Muscle of leg (tissue), 16 donors: Measurements from ENCODE around the gene TRMT2A. TPM values are rescaled to one million over a fixed set of nuclear protein-coding genes. Genes with fewer than 3 reads are reported as not detected.
"Not testable (repeated sequence)": the region's sequence is repeated elsewhere in the genome, so short reads cannot be mapped to it uniquely, and the experiment has no call there.

Experiments
- DNase-seq: peaks from one replicate; pipeline ENCODE4 v3.0.0; 2013
- H3K27ac ChIP-seq: one replicate; pipeline ENCODE4 v1.5.1; 2013; ENCODE audit warnings: mild to moderate bottlenecking, low read length, control low read depth
- H3K27me3 ChIP-seq: one replicate; pipeline ENCODE4 v1.6.1; 2013; ENCODE audit warnings: low read length; ENCODE audit not compliant: control insufficient read depth, insufficient read depth
- H3K36me3 ChIP-seq: one replicate; pipeline ENCODE4 v1.6.1; 2013; ENCODE audit warnings: low read length; ENCODE audit not compliant: control insufficient read depth, insufficient read depth
- H3K4me1 ChIP-seq: one replicate; pipeline ENCODE4 v1.6.1; 2013; ENCODE audit warnings: low read length; ENCODE audit not compliant: control insufficient read depth, insufficient read depth
- H3K4me3 ChIP-seq: one replicate; pipeline ENCODE4 v1.5.1; 2013; ENCODE audit warnings: low read length, control low read depth
- H3K9me3 ChIP-seq: replicated peaks from 2 replicates; pipeline ENCODE4 v1.6.1; 2013; ENCODE audit warnings: low read depth, low read length; ENCODE audit not compliant: control insufficient read depth
- WGBS: methylation state at CpG from one replicate; pipeline ENCODE4 v1.1.5; 2013; ENCODE audit warnings: missing lambda C conversion rate; ENCODE audit not compliant: insufficient coverage; 5-methylcytosine and 5-hydroxymethylcytosine counted together
- long read RNA-seq, 11 donors: transcript quantifications; one replicate each; lab custom pipeline, GENCODE V29; 2026
- polyA plus RNA-seq, 8 donors: library from polyadenylated mRNA; unstranded; fragments of 120-200 nt; gene quantifications; one replicate each; pipeline versions ENCODE4 v1.2.1 to v1.2.3, GENCODE V29; 2013; ENCODE audit warnings: inconsistent platforms in 1 of 8, low replicate concordance in 1 of 8; ENCODE audit not compliant: insufficient read length in 8 of 8, insufficient read depth in 1 of 8
- total RNA-seq: library from RNA; stranded (reverse); fragments of 120-200 nt; gene quantifications from one replicate; pipeline ENCODE4 v1.2.4, GENCODE V29; 2013

Gene TRMT2A
- 44.2 TPM for total RNA-seq
- 10 to 100 TPM; 32.2 to 54.6 (median 47.1) TPM for polyA plus RNA-seq
- long read RNA-seq, donor 1 = 0 reads
- long read RNA-seq, donor 2 = 0 reads
- long read RNA-seq, donor 3, partial matches to known transcripts = 0 of 5 reads
- long read RNA-seq, donor 3, other reads (novel, unspliced or antisense) = 0 of 5 reads
- long read RNA-seq, donor 4, partial matches to known transcripts = 72 of 133 reads
- long read RNA-seq, donor 4, other reads (novel, unspliced or antisense) = 59 of 133 reads
- long read RNA-seq, donor 5, transcript TRMT2A-201 (12 exons, 2,964 nt) = major isoform, 7 of 8 reads
- long read RNA-seq, donor 5, partial matches to known transcripts = 0 of 8 reads
- long read RNA-seq, donor 5, other reads (novel, unspliced or antisense) = 0 of 8 reads
- long read RNA-seq, donor 6, partial matches to known transcripts = 0 of 3 reads
- long read RNA-seq, donor 6, other reads (novel, unspliced or antisense) = 0 of 3 reads
- long read RNA-seq, donor 7, partial matches to known transcripts = 0 of 6 reads
- long read RNA-seq, donor 7, other reads (novel, unspliced or antisense) = 0 of 6 reads
- long read RNA-seq, donor 8, partial matches to known transcripts = 0 of 1 reads
- long read RNA-seq, donor 8, other reads (novel, unspliced or antisense) = 0 of 1 reads
- long read RNA-seq, donor 9, partial matches to known transcripts = 94 of 176 reads
- long read RNA-seq, donor 9, other reads (novel, unspliced or antisense) = 81 of 176 reads
- long read RNA-seq, donor 10, partial matches to known transcripts = 7 of 11 reads
- long read RNA-seq, donor 10, other reads (novel, unspliced or antisense) = 0 of 11 reads
- long read RNA-seq, donor 11, partial matches to known transcripts = 8 of 11 reads
- long read RNA-seq, donor 11, other reads (novel, unspliced or antisense) = 0 of 11 reads

GRCh38 chr22:20116951-20117632 is at the start of gene TRMT2A:
Gene TRMT2A, minus strand, starts transcription at chr22:20117226. Its CDS starts 320 bp downstream, at chr22:20116906.
- no peaks in the 10 kb centered on the region for H3K27me3 ChIP-seq
- DNase-seq = peak; percentile 99
- peak within 1 kb of the TSS; percentile 90 for H3K4me3 ChIP-seq
- H3K9me3 ChIP-seq = no peaks in the 10 kb centered on the region
- under 1% methylated on average over 87 of the region's 88 CpGs for WGBS
- H3K27ac ChIP-seq = peak within 1 kb of the TSS; percentile 89
- peaks cover 38% of the 10 kb centered on the region for H3K4me1 ChIP-seq
- peaks cover 69% of the 10 kb centered on the region for H3K36me3 ChIP-seq

DNA sequence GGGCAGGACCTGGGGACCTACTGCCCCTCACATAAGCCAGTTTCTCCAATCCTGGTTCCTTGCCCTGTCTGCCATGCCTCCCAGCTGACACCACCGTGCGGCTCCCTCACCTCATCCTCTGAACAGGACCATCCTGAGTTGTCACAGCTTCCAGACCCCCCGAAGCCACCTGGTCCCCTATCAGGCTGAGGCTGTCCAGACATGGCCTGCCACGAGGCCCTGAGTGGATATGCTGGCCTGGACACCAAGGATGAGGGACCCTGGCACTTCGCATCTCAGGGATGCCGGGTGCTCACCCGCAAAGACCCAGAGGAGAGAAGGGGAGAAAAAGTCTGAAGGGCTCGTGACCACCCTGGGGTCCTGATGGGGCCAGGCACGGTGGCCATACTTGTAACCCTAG is 49.7 kb upstream of the TRMT2A start:
- Histone ChIP-seq H3K27me3 (no peaks in the 10 kb centered on the region), H3K9me3 (no peaks in the 10 kb centered on the region), H3K27ac (no peak overlapping the region), H3K4me1 (no peaks in the 10 kb centered on the region), H3K36me3 (no peaks in the 10 kb centered on the region), H3K4me3 (no peak overlapping the region)
- no peak for DNase-seq
- WGBS = 83% methylated on average over 9 of the region's 9 CpGs

DNA sequence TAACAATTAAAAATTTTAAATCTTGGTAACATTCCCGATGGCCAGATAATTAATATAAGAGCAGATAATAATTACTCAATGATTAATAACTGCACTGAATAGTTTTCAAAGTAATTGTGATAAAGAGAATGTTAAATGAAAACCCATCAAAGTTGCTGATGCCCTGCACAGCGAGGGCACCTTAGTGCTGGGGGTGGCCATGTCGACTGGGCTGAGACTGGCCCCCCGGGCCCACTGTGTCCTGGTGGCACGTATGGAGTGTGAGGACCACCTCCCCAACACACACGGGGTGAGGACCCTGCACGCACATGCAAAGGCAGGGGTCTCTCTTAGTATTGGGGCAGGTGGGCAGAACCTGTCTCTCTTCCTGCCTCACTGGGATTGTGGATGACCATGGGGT is 48.9 kb upstream of the TRMT2A start:
- Histone ChIP-seq H3K36me3 (no peaks in the 10 kb centered on the region), H3K4me1 (no peaks in the 10 kb centered on the region), H3K27ac (no peak overlapping the region), H3K9me3 (no peaks in the 10 kb centered on the region), H3K27me3 (no peaks in the 10 kb centered on the region), H3K4me3 (no peak overlapping the region)
- no peak for DNase-seq
- WGBS = 92% methylated on average over 4 of the region's 7 CpGs

GRCh38 chr22:20165421-20165820 is 48.4 kb upstream of the TRMT2A start:
- H3K9me3 ChIP-seq = no peaks in the 10 kb centered on the region
- no peak for DNase-seq
- 86% methylated on average over 12 of the region's 12 CpGs for WGBS
- no peaks in the 10 kb centered on the region for H3K27me3 ChIP-seq
- H3K4me3 ChIP-seq = no peak overlapping the region
- H3K27ac ChIP-seq = no peak overlapping the region
- no peaks in the 10 kb centered on the region for H3K4me1 ChIP-seq
- H3K36me3 ChIP-seq = no peaks in the 10 kb centered on the region

DNA sequence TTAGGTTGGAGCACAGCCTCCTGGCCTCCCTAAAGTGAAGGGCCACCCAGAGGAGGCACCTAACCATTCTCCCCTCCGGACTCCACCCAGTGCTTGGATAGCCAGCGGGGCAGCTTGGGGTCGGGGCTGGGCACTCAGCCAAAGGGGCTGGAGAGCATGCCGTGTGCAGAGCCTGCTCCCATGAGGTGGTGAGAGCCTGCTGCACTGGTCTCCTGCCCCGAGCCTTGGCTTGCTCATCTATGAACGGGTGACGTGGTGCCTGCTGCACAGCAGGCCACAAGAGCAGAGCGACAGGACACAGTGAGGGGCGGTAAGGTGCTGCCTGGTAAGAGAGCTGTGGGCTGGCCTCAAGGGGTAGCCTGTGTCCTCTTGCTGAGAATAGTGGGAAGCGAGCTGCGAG is 47.8 kb upstream of the TRMT2A start:
- H3K9me3 ChIP-seq = no peaks in the 10 kb centered on the region
- 59% methylated on average over 10 of the region's 11 CpGs for WGBS
- no peak overlapping the region for H3K27ac ChIP-seq
- H3K4me3 ChIP-seq = no peak overlapping the region
- no peaks in the 10 kb centered on the region for H3K27me3 ChIP-seq
- DNase-seq = no peak
- H3K36me3 ChIP-seq = no peaks in the 10 kb centered on the region
- H3K4me1 ChIP-seq = no peaks in the 10 kb centered on the region

DNA sequence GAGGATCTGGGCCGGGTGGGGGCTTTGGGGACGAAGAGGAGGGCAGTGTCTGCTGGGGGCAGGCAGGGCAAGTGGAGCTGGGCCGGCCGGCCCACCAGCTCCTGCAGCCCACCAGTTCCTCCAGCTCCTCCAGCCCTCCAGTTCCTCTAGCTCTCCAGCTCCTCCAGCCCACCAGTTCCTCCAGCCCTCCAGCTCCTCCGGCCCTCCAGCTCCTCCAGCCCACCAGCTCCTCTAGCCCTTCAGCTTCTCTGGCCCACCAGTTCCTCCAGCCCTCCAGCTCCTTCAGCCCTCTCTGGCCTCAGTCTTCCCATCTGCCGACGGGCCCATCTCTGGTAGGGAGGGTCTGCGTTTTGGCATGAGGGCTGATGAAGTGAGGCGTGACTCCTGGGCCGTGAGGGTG is 43.0 kb upstream of the TRMT2A start:
- no peak overlapping the region for H3K27ac ChIP-seq
- no peaks in the 10 kb centered on the region for H3K36me3 ChIP-seq
- H3K4me3 ChIP-seq = no peak overlapping the region
- 70% methylated on average over 6 of the region's 10 CpGs for WGBS
- peaks cover 21% of the 10 kb centered on the region for H3K4me1 ChIP-seq
- H3K9me3 ChIP-seq = no peaks in the 10 kb centered on the region
- H3K27me3 ChIP-seq = no peaks in the 10 kb centered on the region
- no peak for DNase-seq

DNA sequence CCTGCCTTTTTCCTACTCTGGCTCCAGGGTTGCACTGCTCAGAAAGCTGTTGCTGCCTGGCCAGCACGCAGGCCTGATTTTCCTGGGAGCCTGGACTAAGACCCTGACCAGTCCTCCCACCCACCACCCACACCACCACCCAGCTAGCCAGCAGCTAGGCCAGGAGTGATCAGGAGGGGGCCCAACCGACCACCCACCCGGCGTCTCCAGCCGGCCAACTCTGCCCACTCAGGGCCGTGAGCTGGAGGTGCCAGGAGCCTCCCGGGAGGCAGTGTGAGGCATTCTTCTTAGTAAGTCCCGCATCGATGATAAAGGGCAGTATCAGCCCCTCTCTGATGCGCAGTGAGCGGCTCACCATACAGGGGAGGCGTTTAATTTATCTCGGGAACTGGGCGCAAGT is 42.5 kb upstream of the TRMT2A start:
- not testable (repeated sequence) for H3K27ac ChIP-seq, H3K36me3 ChIP-seq, H3K9me3 ChIP-seq, H3K27me3 ChIP-seq, H3K4me3 ChIP-seq, DNase-seq
- WGBS = 70% methylated on average over 1 of the region's 14 CpGs
- peaks cover 21% of the 10 kb centered on the region for H3K4me1 ChIP-seq

DNA sequence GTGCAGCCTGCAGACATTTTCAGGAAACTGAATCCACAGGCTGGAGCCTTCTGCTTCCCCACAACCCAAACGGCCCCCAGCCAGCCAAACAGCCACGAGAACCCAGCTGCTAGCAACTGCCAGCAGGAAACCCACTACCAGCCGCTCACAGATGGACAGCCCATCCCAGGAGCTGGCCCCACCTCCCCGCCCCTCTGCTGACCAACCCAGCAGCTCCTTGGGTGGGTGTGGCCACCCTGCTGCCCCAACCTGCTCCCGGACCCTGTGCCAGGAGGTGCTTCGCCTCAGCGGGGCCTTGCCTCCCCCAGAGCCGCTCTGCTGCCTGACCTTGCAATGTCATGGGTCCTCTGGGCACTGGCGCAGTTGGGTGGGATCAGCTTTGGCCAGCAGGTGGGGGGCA is 42.0 kb upstream of the TRMT2A start:
- WGBS = 6% methylated on average over 8 of the region's 9 CpGs

DNA sequence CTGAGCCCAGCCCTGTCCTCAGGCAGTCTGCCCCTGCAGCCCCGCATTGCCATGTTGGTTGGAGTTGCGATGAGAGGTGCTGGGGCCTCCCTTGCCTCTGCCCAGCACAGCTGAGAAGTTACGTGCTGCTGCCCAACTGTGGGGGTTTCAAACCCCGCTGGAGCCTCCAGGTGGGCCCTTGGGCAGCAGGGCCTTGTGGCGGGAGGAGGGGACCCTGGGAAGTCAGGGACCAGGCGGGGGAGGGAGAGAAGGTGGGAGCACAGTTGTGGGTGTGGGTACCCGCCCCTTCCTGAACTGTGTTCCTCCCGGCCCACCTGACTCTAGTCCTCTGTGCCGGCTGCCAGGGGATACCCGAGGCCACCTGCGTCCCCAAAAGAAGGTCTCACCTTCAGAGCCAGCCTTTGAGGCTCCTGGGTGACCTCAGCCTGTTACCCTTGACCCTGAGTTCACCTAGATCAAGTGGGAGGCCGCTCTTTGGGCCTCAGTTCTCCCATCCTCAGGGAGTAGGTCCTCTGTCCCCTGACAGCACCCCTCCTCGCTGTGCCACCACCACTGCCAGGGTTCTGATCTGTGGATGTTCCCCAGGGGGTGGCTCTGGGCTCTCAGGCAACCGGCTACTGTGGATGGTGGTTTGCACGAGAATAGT is 41.5 kb upstream of the TRMT2A start:
- no peak overlapping the region for H3K4me3 ChIP-seq
- H3K4me1 ChIP-seq = peaks cover 30% of the 10 kb centered on the region
- WGBS = 71% methylated on average over 9 of the region's 15 CpGs
- H3K36me3 ChIP-seq = no peaks in the 10 kb centered on the region
- no peak for DNase-seq
- H3K27ac ChIP-seq = no peak overlapping the region
- H3K27me3 ChIP-seq = no peaks in the 10 kb centered on the region
- H3K9me3 ChIP-seq = no peaks in the 10 kb centered on the region

More for the DNA sequence above, 42.0 kb upstream of the TRMT2A start:
- H3K36me3 ChIP-seq = no peaks in the 10 kb centered on the region
- H3K9me3 ChIP-seq = no peaks in the 10 kb centered on the region
- no peaks in the 10 kb centered on the region for H3K27me3 ChIP-seq
- peaks cover 26% of the 10 kb centered on the region for H3K4me1 ChIP-seq
- no peak overlapping the region for H3K27ac ChIP-seq
- H3K4me3 ChIP-seq = no peak overlapping the region
- no peak for DNase-seq
